GM19455 (cell line): ENCODE measurements around the gene TSC22D4.
"Not testable (repeated sequence)": the region's sequence is repeated elsewhere in the genome, so short reads cannot be mapped to it uniquely, and the experiment has no call there.

Experiments
- ATAC-seq: cut with Tn5 transposase; IDR thresholded peaks from one replicate; pipeline ENCODE4 v1.9.1; 2021; ENCODE audit not compliant: unreplicated experiment

Gene TSC22D4

GRCh38 chr7:100476101-100476780 is 2.8 kb downstream of the TSC22D4 start:
- no peak for ATAC-seq

- ATAC-seq = no peak
Observed at GRCh38 chr7:100475549-100475948, 3.5 kb downstream of the TSC22D4 start.

- no peak for ATAC-seq
Observed at GRCh38 chr7:100472854-100473499, 6.0 kb downstream of the TSC22D4 start.

- no peak for ATAC-seq
Observed at GRCh38 chr7:100472121-100472851, 6.7 kb downstream of the TSC22D4 start.

GRCh38 chr7:100471021-100471420 is 8.0 kb downstream of the TSC22D4 start:
- ATAC-seq = no peak

- ATAC-seq = no peak
Observed at GRCh38 chr7:100469227-100470044, 9.6 kb downstream of the TSC22D4 start.

GRCh38 chr7:100467638-100468373 is 11.2 kb downstream of the TSC22D4 start:
- ATAC-seq = no peak

GRCh38 chr7:100466653-100467605 is 12.1 kb downstream of the TSC22D4 start:
- ATAC-seq = no peak

- no peak for ATAC-seq
Observed at GRCh38 chr7:100465702-100466311, 13.2 kb downstream of the TSC22D4 start.

- no peak for ATAC-seq
Observed at GRCh38 chr7:100465299-100465698, 13.7 kb downstream of the TSC22D4 start.

GRCh38 chr7:100464791-100465190 is 14.2 kb downstream of the TSC22D4 start:
- no peak for ATAC-seq

- no peak for ATAC-seq
Observed at GRCh38 chr7:100464210-100464660, 14.8 kb downstream of the TSC22D4 start, which contains the start of gene SPACDR. SPACDR (minus strand) TSS chr7:100464260; CDS start chr7:100464025, 235 bp downstream.

- no peak for ATAC-seq
Observed at GRCh38 chr7:100457033-100457432, 22.0 kb downstream of the TSC22D4 start.

GRCh38 chr7:100456562-100456961 is 22.5 kb downstream of the TSC22D4 start:
- ATAC-seq = no peak

- no peak for ATAC-seq
Observed at GRCh38 chr7:100455206-100455605, 23.8 kb downstream of the TSC22D4 start.

- not testable (repeated sequence) for ATAC-seq
Observed at GRCh38 chr7:100453854-100454253, 25.2 kb downstream of the TSC22D4 start.

- no peak for ATAC-seq
Observed at GRCh38 chr7:100452513-100452912, 26.5 kb downstream of the TSC22D4 start.

GRCh38 chr7:100449190-100449795 is 29.7 kb downstream of the TSC22D4 start:
- no peak for ATAC-seq
